D721Med (cell line): ENCODE results near the gene CLIP3.

Source experiments
- DNase-seq: peaks from one replicate; pipeline ENCODE4 v3.0.0; 2011; ENCODE audit warnings: low spot score; ENCODE audit not compliant: insufficient read length
- FAIRE-seq: peaks from 2 replicates; lab custom pipeline; 2011; peaks lifted over from hg19 to GRCh38; lab: Jason Lieb, UNC
- CTCF ChIP-seq: IDR thresholded peaks from 2 replicates; pipeline ENCODE4 v1.5.1; 2012; ENCODE audit warnings: mild to moderate bottlenecking, control low read depth; ENCODE audit not compliant: insufficient read depth; ENCODE audit errors: missing control alignments

Gene CLIP3

GRCh38 chr19:36006955-36007354 is 25.7 kb downstream of the CLIP3 start:
- DNase-seq = no peak
- no peak for TF ChIP-seq CTCF
- no peak for FAIRE-seq

- FAIRE-seq (no peak), DNase-seq (no peak)
- no peak for TF ChIP-seq CTCF
Measured at GRCh38 chr19:36003284-36003683, 29.4 kb downstream of the CLIP3 start.

GRCh38 chr19:36001605-36002004 is 31.1 kb downstream of the CLIP3 start:
- FAIRE-seq (no peak), DNase-seq (no peak)
- no peak for TF ChIP-seq CTCF

GRCh38 chr19:35996777-35997176 is 35.9 kb downstream of the CLIP3 start:
- FAIRE-seq (no peak), DNase-seq (no peak)
- no peak for TF ChIP-seq CTCF

GRCh38 chr19:35995048-35995993 is 37.4 kb downstream of the CLIP3 start, which contains the start of gene SDHAF1:
SDHAF1 (plus strand) TSS chr19:35995188; CDS start chr19:35995275, 87 bp downstream.
- TF ChIP-seq CTCF = no peak

GRCh38 chr19:35993923-35994598 is 38.6 kb downstream of the CLIP3 start:
- no peak for TF ChIP-seq CTCF
- FAIRE-seq = no peak

More at GRCh38 chr19:35995048-35995993, 37.4 kb downstream of the CLIP3 start, which contains the start of gene SDHAF1:
- no peak for FAIRE-seq
- DNase-seq = peak; percentile 98

More at GRCh38 chr19:35993923-35994598, 38.6 kb downstream of the CLIP3 start:
- no peak for DNase-seq
